Ascending aorta (tissue), 2 donors: ENCODE results near the gene CAST. TPM values are rescaled to one million over a fixed set of nuclear protein-coding genes. Genes with fewer than 3 reads are reported as not detected.
"Not testable (repeated sequence)": the region's sequence is repeated elsewhere in the genome, so short reads cannot be mapped to it uniquely, and the experiment has no call there.

Experiments
- DNase-seq, 2 donors: peaks; one replicate each; pipeline ENCODE4 v3.0.0-alpha.2; 2019; ENCODE audit warnings: low spot score in 2 of 2
- H3K27ac ChIP-seq, 2 donors: fragments of 200-600 bp; sonication (generic); one replicate each; pipeline ENCODE4 v1.5.1; 2016 to 2017; ENCODE audit warnings: mild to moderate bottlenecking in 1 of 2
- H3K27me3 ChIP-seq: fragments of 200-600 bp; sonication (generic); one replicate; pipeline ENCODE4 v1.5.1; 2017
- H3K36me3 ChIP-seq, 2 donors: fragments of 200-600 bp; sonication (generic); one replicate each; pipeline ENCODE4 v1.5.1; 2016
- H3K4me1 ChIP-seq, 2 donors: fragments of 200-600 bp; sonication (generic); one replicate each; pipeline ENCODE4 v1.5.1; 2016 to 2017; ENCODE audit warnings: mild to moderate bottlenecking in 1 of 2
- H3K4me3 ChIP-seq, 2 donors: fragments of 200-600 bp; sonication (generic); one replicate each; pipeline ENCODE4 v1.5.1; 2016 to 2017; ENCODE audit warnings: mild to moderate bottlenecking in 1 of 2
- H3K9me3 ChIP-seq, 2 donors: fragments of 200-600 bp; sonication (generic); one replicate each; pipeline ENCODE4 v1.5.1; 2016
- CTCF ChIP-seq, 3 experiments: fragments of 200-600 bp in 2 of 3; fragments of 450-650 bp in 1 of 3; sonication (generic) in 2 of 3; IDR thresholded peaks; one replicate each; pipeline ENCODE4 v1.5.1; 2016 to 2019; ENCODE audit warnings: antibody characterized with exemption in 3 of 3, mild to moderate bottlenecking in 1 of 3, moderate library complexity in 1 of 3
- intact Hi-C: fragments of 100-400 bp; cut with DNase I; formaldehyde crosslinking; loops from one replicate; pipeline ENCODE4 v1.15.1; 2023
- total RNA-seq: library from RNA; depleted of rRNA; stranded (reverse); fragments of >200 nt; gene quantifications from one replicate; pipeline ENCODE4 v1.1.0, GENCODE V29; 2016

Gene CAST
- total RNA-seq, 1 donor from 2014 or later, result 266 TPM

- no peak for DNase-seq
- H3K4me3 ChIP-seq, result no peak overlapping the region
- H3K27me3 ChIP-seq, result no peaks in the 10 kb centered on the region
- no peak overlapping the region for H3K27ac ChIP-seq
- H3K4me1 ChIP-seq, result no peaks in the 10 kb centered on the region
- no peaks in the 10 kb centered on the region for H3K9me3 ChIP-seq
- no peak for TF ChIP-seq CTCF (IDR thresholded peaks at IDR 0.05)
- H3K36me3 ChIP-seq, result peaks cover 12 to 68% of the 10 kb centered on the region in 2 donors
- intact Hi-C loops, result no loop called here
Measured at GRCh38 chr5:96794757-96795156, 132.6 kb downstream of the CAST start.

GRCh38 chr5:96795626-96796025, 133.4 kb downstream of the CAST start:
- H3K4me1 ChIP-seq, result no peaks in the 10 kb centered on the region
- intact Hi-C loops, result no loop called here
- H3K4me3 ChIP-seq, result no peak overlapping the region
- no peaks in the 10 kb centered on the region for H3K9me3 ChIP-seq
- TF ChIP-seq CTCF (IDR thresholded peaks at IDR 0.05), result no peak
- H3K27ac ChIP-seq, result no peak overlapping the region
- no peak for DNase-seq
- peaks cover 12 to 69% of the 10 kb centered on the region in 2 donors for H3K36me3 ChIP-seq
- no peaks in the 10 kb centered on the region for H3K27me3 ChIP-seq

- Histone ChIP-seq H3K27ac (no peak overlapping the region), H3K36me3 (peaks cover 18 to 75% of the 10 kb centered on the region in 2 donors), H3K9me3 (no peaks in the 10 kb centered on the region), H3K27me3 (no peaks in the 10 kb centered on the region), H3K4me3 (no peak overlapping the region), H3K4me1 (no peaks in the 10 kb centered on the region)
- TF ChIP-seq CTCF (IDR thresholded peaks at IDR 0.05), result no peak
- no peak for DNase-seq
- intact Hi-C loops, result no loop called here
Measured at GRCh38 chr5:96796434-96796833, 134.3 kb downstream of the CAST start.

GRCh38 chr5:96801718-96802117, 139.5 kb downstream of the CAST start:
- intact Hi-C loops, H3K9me3 ChIP-seq, H3K4me3 ChIP-seq, H3K4me1 ChIP-seq, H3K27ac ChIP-seq, H3K27me3 ChIP-seq, DNase-seq: not testable (repeated sequence)
- peaks cover 12 to 42% of the 10 kb centered on the region in 2 donors for H3K36me3 ChIP-seq

- Histone ChIP-seq H3K4me3 (peak overlapping the region; percentile 95 to 99), H3K4me1 (peaks cover 0 to 4% of the 10 kb centered on the region in 2 donors), H3K9me3 (no peaks in the 10 kb centered on the region), H3K36me3 (peaks cover 0 to 10% of the 10 kb centered on the region in 2 donors), H3K27ac (peak overlapping the region; percentile 100), H3K27me3 (no peaks in the 10 kb centered on the region)
- TF ChIP-seq CTCF (IDR thresholded peaks at IDR 0.05), result no peak
- intact Hi-C loops, result loop anchor here (1.0 to 5.0 kb wide), 5 partner anchors 104 to 1965 kb away; partner anchors contain the start of genes CAST, RFESD and RGMB
- peak in 1 of 2 donors; percentile 84 for DNase-seq
Measured at GRCh38 chr5:96807075-96807654, 145.0 kb downstream of the CAST start.

- TF ChIP-seq CTCF (IDR thresholded peaks at IDR 0.05), result no peak
- no peak for DNase-seq
- Histone ChIP-seq H3K4me3 (peak overlapping the region; percentile 95 to 99), H3K27ac (peak overlapping the region; percentile 100), H3K27me3 (no peaks in the 10 kb centered on the region), H3K4me1 (peaks cover 0 to 4% of the 10 kb centered on the region in 2 donors), H3K9me3 (no peaks in the 10 kb centered on the region), H3K36me3 (peaks cover 0 to 1% of the 10 kb centered on the region in 2 donors)
- intact Hi-C loops, result loop anchor here (5.0 kb wide), 2 partner anchors 1161 to 1964 kb away; partner anchors contain the start of genes RFESD and RGMB
Measured at GRCh38 chr5:96808541-96808828, 146.3 kb downstream of the CAST start.
